Measurements from ENCODE around the gene SPATA33.
A peak's percentile ranks its signal among the peaks of the same experiment; 100 is the strongest.

Gene SPATA33

GRCh38 chr16:89657442-89658220 is at the start of gene SPATA33, which contains the start of gene CHMP1A:
SPATA33 (plus strand) TSS chr16:89657836; CDS start chr16:89657912, 76 bp downstream.
CHMP1A (minus strand) TSS chr16:89657708; CDS start chr16:89657588, 120 bp downstream.
- peak; percentile 87 to 89 (median 87) for DNase-seq (ENCODE audit: low read depth in 4 of 4, low spot score in 1 of 4)

- DNase-seq (ENCODE audit: low read depth in 4 of 4, low spot score in 1 of 4) = no peak
These were observed 49.5 kb upstream of the SPATA33 start for GRCh38 chr16:89607937-89608740.

- no peak for DNase-seq (ENCODE audit: low read depth in 4 of 4, low spot score in 1 of 4)
These were observed 47.6 kb upstream of the SPATA33 start for GRCh38 chr16:89610108-89610453.

- DNase-seq (ENCODE audit: low read depth in 4 of 4, low spot score in 1 of 4) = no peak
These were observed 45.0 kb upstream of the SPATA33 start for GRCh38 chr16:89612415-89613166.

- no peak for DNase-seq (ENCODE audit: low read depth in 4 of 4, low spot score in 1 of 4)
These were observed 44.2 kb upstream of the SPATA33 start, which contains the start of gene DPEP1 for GRCh38 chr16:89613231-89613953. DPEP1 (plus strand) TSS chr16:89613642; CDS start chr16:89630411, 16,769 bp downstream.

GRCh38 chr16:89613954-89614459 is 43.6 kb upstream of the SPATA33 start:
- no peak for DNase-seq (ENCODE audit: low read depth in 4 of 4, low spot score in 1 of 4)

GRCh38 chr16:89615176-89615575 is 42.5 kb upstream of the SPATA33 start:
- DNase-seq (ENCODE audit: low read depth in 4 of 4, low spot score in 1 of 4) = no peak

GRCh38 chr16:89615596-89616090 is 42.0 kb upstream of the SPATA33 start:
- peak in 1 of 4 experiments; percentile 32 for DNase-seq (ENCODE audit: low read depth in 4 of 4, low spot score in 1 of 4)

GRCh38 chr16:89616623-89617022 is 41.0 kb upstream of the SPATA33 start:
- DNase-seq (ENCODE audit: low read depth in 4 of 4, low spot score in 1 of 4) = no peak

- no peak for DNase-seq (ENCODE audit: low read depth in 4 of 4, low spot score in 1 of 4)
These were observed 40.6 kb upstream of the SPATA33 start for GRCh38 chr16:89617036-89617435.

GRCh38 chr16:89618109-89618998 is 39.3 kb upstream of the SPATA33 start:
- DNase-seq (ENCODE audit: low read depth in 4 of 4, low spot score in 1 of 4) = no peak

- no peak for DNase-seq (ENCODE audit: low read depth in 4 of 4, low spot score in 1 of 4)
These were observed 37.8 kb upstream of the SPATA33 start for GRCh38 chr16:89619840-89620239.

- DNase-seq (ENCODE audit: low read depth in 4 of 4, low spot score in 1 of 4) = no peak
These were observed 37.2 kb upstream of the SPATA33 start for GRCh38 chr16:89620406-89620841.

- no peak for DNase-seq (ENCODE audit: low read depth in 4 of 4, low spot score in 1 of 4)
These were observed 36.4 kb upstream of the SPATA33 start for GRCh38 chr16:89621136-89621697.

- no peak for DNase-seq (ENCODE audit: low read depth in 4 of 4, low spot score in 1 of 4)
These were observed 35.8 kb upstream of the SPATA33 start for GRCh38 chr16:89621698-89622409.

- DNase-seq (ENCODE audit: low read depth in 4 of 4, low spot score in 1 of 4) = no peak
These were observed 34.0 kb upstream of the SPATA33 start for GRCh38 chr16:89623511-89624261.
